Measurements from ENCODE around the gene PPTC7.

The PPTC7 gene

GRCh38 chr12:110501752-110502738 is 81.1 kb downstream of the PPTC7 start, which contains the start of the genes RAD9B and VPS29:
Gene RAD9B, plus strand, starts transcription at chr12:110502331. Its CDS starts 7 bp downstream, at chr12:110502338.
Gene VPS29, minus strand, starts transcription at chr12:110502111. Its CDS starts 60 bp downstream, at chr12:110502051.
- peak; percentile 98 for DNase-seq
- Histone ChIP-seq H3K4me1 (no peaks in the 10 kb centered on the region; the same call in 1 of the 2 replicates), H3K36me3 (no peaks in the 10 kb centered on the region), H3K27me3 (no peaks in the 10 kb centered on the region), H3K9me3 (no peaks in the 10 kb centered on the region; the same call in 1 of the 2 replicates), H3K4me3 (ENCODE audit: low read depth, low read length) (peak within 1 kb of the TSS; percentile 92)
- TF ChIP-seq CTCF (IDR thresholded peaks at IDR 0.05; ENCODE audit: low read depth, low read length), result no peak

GRCh38 chr12:110501399-110501751 is 81.7 kb downstream of the PPTC7 start:
- TF ChIP-seq CTCF (IDR thresholded peaks at IDR 0.05; ENCODE audit: low read depth, low read length), result no peak
- Histone ChIP-seq H3K36me3 (peaks cover 4% of the 10 kb centered on the region), H3K4me3 (ENCODE audit: low read depth, low read length) (peak overlapping the region; percentile 92), H3K27me3 (no peaks in the 10 kb centered on the region), H3K9me3 (no peaks in the 10 kb centered on the region; the same call in 1 of the 2 replicates), H3K4me1 (no peaks in the 10 kb centered on the region; the same call in 1 of the 2 replicates)
- peak; percentile 38 for DNase-seq

GRCh38 chr12:110498984-110499706 is 84.0 kb downstream of the PPTC7 start:
- DNase-seq, result no peak
- Histone ChIP-seq H3K9me3 (no peaks in the 10 kb centered on the region; the same call in 1 of the 2 replicates), H3K36me3 (peaks cover 23% of the 10 kb centered on the region), H3K27me3 (no peaks in the 10 kb centered on the region), H3K4me1 (no peaks in the 10 kb centered on the region; the same call in 1 of the 2 replicates), H3K4me3 (ENCODE audit: low read depth, low read length) (no peak overlapping the region)
- TF ChIP-seq CTCF (IDR thresholded peaks at IDR 0.05; ENCODE audit: low read depth, low read length), result no peak

Data from BE2C (cell line).